ENCODE data around the gene IGFBP1.

Gene IGFBP1

GRCh38 chr7:45881280-45881758, 7.0 kb upstream of the IGFBP1 start:
- no peak for DNase-seq (ENCODE audit: low read depth)

GRCh38 chr7:45881759-45882464, 6.4 kb upstream of the IGFBP1 start:
- no peak for DNase-seq (ENCODE audit: low read depth)

GRCh38 chr7:45882465-45882810, 5.8 kb upstream of the IGFBP1 start:
- no peak for DNase-seq (ENCODE audit: low read depth)

GRCh38 chr7:45884136-45884535, 4.2 kb upstream of the IGFBP1 start:
- DNase-seq (ENCODE audit: low read depth), result no peak

GRCh38 chr7:45885264-45885882, 2.9 kb upstream of the IGFBP1 start:
- no peak for DNase-seq (ENCODE audit: low read depth)

GRCh38 chr7:45886931-45887667, 1.2 kb upstream of the IGFBP1 start:
- DNase-seq (ENCODE audit: low read depth), result no peak

- no peak for DNase-seq (ENCODE audit: low read depth)
Observed at GRCh38 chr7:45888993-45889366, 692 bp downstream of the IGFBP1 start.

- no peak for DNase-seq (ENCODE audit: low read depth)
Observed at GRCh38 chr7:45889367-45890067, 1.2 kb downstream of the IGFBP1 start.

- no peak for DNase-seq (ENCODE audit: low read depth)
Observed at GRCh38 chr7:45890125-45890901, 2.0 kb downstream of the IGFBP1 start.

- DNase-seq (ENCODE audit: low read depth), result no peak
Observed at GRCh38 chr7:45890902-45891461, 2.7 kb downstream of the IGFBP1 start.

- DNase-seq (ENCODE audit: low read depth), result no peak
Observed at GRCh38 chr7:45891462-45892402, 3.4 kb downstream of the IGFBP1 start.

GRCh38 chr7:45892407-45893035, 4.2 kb downstream of the IGFBP1 start:
- DNase-seq (ENCODE audit: low read depth), result no peak

- no peak for DNase-seq (ENCODE audit: low read depth)
Observed at GRCh38 chr7:45893374-45893995, 5.2 kb downstream of the IGFBP1 start.

- DNase-seq (ENCODE audit: low read depth), result no peak
Observed at GRCh38 chr7:45893996-45894664, 5.8 kb downstream of the IGFBP1 start.

- DNase-seq (ENCODE audit: low read depth), result no peak
Observed at GRCh38 chr7:45894665-45895062, 6.4 kb downstream of the IGFBP1 start.

GRCh38 chr7:45897042-45897690, 8.9 kb downstream of the IGFBP1 start:
- no peak for DNase-seq (ENCODE audit: low read depth)

GRCh38 chr7:45898222-45898621, 9.9 kb downstream of the IGFBP1 start:
- DNase-seq (ENCODE audit: low read depth), result no peak

- no peak for DNase-seq (ENCODE audit: low read depth)
Observed at GRCh38 chr7:45901566-45901965, 13.3 kb downstream of the IGFBP1 start.
